ENCODE data around the gene EPS8L2. TPM values are rescaled to one million over a fixed set of nuclear protein-coding genes. Genes with fewer than 3 reads are reported as not detected.
A peak's percentile ranks its signal among the peaks of the same experiment; 100 is the strongest.

EPS8L2 gene
- total RNA-seq, 1 donor from 2014 or later, result 2.7 TPM

- DNase-seq, result no peak
Measured at GRCh38 chr11:763073-763463, 57.0 kb downstream of the EPS8L2 start.

DNA sequence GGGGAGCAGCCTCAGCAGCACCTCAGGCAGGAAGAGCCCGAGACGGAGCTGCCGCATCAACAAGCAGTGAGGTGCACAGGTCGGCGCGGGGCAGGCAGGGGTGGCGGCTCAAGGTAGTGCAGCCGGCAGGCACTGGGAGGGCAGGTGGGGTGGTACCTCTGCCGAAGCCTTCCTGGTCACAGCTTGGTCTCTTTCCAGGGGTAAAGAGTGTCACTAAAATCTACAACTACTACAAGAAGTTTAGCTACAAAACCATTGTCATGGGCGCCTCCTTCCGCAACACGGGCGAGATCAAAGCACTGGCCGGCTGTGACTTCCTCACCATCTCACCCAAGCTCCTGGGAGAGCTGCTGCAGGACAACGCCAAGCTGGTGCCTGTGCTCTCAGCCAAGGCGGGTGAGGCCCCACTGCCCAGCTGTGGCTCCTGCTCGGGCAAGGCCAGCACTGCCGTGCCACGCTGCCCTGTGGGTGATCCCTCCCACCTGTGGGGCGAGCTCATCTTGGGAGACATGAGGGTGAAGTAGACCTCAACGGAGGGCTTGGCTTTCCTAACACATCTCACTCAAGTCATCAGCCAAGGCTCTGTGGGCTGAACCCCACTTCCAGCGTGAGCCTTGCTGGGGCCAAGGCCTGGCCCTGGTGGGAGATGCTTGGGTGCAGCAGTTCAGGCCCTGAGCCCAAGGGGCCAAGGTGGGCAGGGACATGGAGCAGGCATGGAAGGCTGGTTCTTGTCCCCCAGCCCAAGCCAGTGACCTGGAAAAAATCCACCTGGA lies 57.7 kb downstream of the EPS8L2 start:
- DNase-seq, result no peak

GRCh38 chr11:764322-765024 lies 58.4 kb downstream of the EPS8L2 start:
- DNase-seq, result no peak

DNA sequence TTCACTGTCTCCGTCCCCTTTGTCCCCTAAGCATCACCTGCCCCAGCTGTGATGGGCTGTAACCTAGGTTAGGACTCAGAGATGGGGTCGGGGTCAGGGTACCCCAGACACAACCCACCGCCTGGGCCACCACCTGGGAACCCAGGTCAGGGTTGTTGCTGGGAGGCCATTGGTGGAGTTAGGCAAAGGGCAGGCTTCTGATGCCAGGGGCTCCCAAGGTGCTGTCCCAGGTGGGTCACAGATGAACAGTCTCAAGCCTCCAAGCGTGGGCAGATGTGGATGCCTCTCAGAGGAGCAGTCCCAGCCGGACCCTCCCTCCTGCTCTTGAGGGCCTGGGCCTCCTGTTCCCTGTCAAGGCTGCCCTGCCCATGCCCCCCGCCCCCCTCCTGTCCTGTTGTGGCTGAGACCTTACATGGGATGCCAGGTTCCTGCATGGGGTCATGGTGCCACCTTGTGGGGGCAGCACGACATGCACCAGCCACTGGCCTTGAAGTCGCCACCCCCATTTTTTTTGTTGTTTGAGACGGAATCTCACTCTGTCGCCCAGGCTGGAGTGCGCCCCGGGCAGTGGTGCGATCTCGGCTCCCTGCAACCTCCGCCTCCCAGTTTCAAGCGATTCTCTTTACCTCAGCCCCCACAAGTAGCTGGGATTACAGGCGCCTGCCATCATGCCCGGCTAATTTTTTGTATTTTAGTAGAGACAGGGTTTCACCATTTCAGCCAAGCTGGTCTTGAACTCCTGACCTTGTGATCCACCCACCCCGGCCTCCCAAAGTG lies 59.2 kb downstream of the EPS8L2 start:
- peak; percentile 78 for DNase-seq

DNA sequence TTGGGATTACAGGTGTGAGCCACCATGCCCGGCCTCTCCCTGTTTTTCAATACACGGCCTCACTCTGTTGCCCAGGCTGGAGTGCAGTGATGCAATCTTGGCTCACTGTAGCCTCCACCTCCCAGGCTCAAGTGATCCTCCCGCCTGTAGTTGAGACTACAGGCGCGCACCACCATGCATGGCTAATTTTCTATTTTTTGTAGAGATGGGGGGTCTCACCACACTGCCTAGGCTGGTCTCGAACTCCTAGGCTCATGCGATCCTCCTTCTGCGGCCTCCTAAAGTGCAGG lies 59.7 kb downstream of the EPS8L2 start:
- no peak for DNase-seq

DNA sequence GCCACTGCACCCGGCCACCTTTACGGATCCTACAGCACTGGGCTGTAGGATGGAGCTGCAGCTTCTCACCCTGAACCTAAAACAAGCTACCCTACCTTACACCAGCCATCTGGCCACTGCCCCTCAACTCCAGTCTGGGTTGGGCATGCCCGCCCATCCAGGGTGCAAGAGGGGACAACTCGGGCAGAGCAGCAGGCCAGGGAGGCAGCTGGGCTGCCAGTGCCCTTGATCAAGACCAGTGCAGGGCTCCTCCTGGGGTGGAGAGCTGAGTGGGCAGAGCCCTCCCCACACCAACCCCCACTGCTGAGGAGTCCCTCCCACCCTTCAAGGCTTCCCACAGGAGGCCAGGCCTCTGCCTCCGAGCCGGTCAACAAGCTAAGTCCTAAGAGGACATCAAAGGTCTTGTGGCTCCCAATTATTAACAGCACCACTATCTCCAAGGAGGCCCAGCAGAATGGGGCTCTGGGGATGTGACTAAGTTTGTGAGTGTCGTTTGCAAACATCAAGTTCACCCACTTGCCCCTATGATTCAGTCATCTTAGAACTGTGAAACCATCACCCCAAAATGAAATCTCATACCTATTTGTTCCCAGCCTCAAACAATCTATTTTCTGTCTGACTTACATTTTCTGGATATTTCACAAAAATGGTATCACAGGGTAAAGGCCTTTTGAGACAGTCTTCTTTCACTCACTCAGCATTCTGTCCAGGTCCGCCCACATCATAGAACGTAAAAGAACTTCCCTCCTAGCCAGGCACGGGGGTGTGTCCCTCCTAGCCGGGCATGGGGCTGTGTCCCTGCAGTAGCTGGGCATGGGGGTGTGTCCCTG lies 60.3 kb downstream of the EPS8L2 start:
- DNase-seq, result no peak

DNA sequence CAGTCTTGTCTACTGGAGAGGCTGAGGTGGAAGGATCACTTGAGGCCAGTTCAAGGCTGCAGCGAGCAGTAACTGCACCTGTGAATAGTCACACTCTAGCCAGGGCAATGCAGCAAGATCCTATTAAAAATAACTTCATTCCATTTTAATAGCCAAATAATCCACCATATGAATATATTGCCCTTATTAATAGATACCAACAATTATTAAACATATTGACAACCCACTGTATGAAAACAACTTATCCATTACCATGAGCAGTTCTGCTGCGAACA lies 60.8 kb downstream of the EPS8L2 start:
- no peak for DNase-seq

GRCh38 chr11:767238-767637 lies 61.2 kb downstream of the EPS8L2 start:
- no peak for DNase-seq

GRCh38 chr11:769887-770641 lies 64.0 kb downstream of the EPS8L2 start:
- no peak for DNase-seq

DNA sequence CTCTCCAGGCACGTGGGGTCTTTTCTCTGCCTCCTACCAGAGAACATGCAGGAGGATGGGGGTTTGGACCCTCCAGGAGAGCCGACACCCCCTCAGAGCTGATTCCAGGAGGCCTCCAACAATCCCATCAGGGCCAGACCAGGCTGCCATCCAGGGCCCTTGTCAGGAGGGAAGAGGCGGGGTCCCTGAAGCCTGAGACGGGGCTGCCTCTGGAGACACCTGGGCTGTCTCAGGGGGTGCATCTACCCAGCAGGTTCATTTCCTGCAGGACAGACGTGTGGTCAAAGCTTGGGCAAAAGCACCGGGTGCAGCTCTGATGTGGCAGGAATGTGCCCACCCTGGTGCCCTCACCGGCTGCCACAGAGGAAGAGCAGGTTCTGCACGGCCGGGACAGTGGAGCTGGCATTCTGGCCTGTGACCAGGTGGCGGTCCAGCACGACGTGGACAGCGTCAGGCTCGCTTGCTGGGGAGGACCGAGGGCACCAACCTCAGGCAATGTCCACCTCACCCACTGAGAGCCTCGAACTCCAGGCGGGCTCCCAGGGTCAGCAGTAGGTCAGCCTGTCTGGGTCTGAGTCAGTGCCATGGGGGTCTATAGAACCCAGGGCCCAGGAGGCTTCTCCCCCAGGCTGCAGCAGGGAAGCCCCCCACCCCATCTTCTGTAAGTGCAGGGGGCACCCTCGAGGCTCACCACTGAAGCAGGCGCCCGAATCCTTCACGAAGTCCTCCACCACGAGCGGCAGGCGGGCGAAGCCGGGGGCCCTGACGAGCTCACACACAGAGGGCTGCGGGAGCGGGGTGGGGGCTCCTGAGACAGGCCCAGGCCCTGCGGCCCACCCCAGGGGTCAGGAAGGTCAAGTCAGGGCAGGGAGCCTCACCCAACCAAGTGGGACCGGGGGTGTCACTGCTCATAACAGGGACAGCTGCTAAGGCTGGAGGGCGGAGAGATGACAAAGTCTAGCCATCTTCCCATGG lies 64.9 kb downstream of the EPS8L2 start:
- no peak for DNase-seq

- DNase-seq, result no peak
Measured at GRCh38 chr11:771617-772204, 65.7 kb downstream of the EPS8L2 start.

DNA sequence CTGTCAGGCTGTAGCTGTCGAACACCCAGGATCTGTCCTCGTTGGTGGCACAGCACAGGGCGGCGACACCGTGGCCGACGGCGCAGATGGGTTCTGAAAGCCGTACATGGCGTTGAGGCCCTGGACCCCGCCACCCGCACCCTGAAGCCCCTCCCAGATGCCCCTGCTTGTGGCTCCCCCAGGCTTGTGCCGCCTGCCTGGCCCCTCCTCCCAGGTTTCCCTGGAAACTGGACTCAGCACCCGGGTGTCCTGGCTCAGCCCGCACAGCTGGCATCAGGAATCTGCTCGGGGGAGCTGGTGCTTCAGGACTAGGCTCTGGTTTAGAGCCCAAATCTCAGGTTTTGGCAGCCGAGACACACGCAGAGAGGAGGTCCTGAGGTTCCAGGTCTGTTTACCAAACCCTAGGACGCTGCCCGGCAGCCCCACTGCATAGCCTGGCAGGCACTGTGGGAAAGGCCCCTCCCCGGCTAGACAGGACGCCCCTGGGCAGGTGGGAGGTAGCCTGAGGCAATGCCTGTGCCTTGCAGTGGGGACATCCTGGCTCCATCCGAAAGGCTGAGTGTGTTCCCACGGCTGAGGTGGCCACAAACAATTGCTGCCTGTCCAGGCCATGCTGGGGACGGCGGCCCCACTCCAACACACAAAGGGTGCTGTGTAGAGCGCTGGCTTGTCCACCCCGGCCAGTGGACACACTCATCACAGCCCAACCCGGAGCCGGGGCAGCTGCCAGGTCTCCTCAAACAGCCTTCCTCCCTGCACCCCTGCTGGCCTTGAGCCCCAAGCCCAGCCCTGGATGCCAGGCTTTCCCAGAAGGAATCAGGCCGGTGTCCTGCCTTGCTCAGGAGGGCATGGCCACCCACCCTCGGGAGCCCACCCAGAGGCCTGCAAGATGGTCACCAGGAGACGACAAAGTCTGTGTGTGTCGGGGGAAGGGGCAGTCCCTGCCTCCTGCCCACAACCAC lies 66.7 kb downstream of the EPS8L2 start:
- no peak for DNase-seq

- no peak for DNase-seq
Measured at GRCh38 chr11:773425-773824, 67.4 kb downstream of the EPS8L2 start.

GRCh38 chr11:773830-774229 lies 67.8 kb downstream of the EPS8L2 start:
- DNase-seq, result no peak

- peak; percentile 69 for DNase-seq
Measured at GRCh38 chr11:774873-775592, 69.0 kb downstream of the EPS8L2 start.

GRCh38 chr11:776263-776560 lies 70.2 kb downstream of the EPS8L2 start:
- no peak for DNase-seq

DNA sequence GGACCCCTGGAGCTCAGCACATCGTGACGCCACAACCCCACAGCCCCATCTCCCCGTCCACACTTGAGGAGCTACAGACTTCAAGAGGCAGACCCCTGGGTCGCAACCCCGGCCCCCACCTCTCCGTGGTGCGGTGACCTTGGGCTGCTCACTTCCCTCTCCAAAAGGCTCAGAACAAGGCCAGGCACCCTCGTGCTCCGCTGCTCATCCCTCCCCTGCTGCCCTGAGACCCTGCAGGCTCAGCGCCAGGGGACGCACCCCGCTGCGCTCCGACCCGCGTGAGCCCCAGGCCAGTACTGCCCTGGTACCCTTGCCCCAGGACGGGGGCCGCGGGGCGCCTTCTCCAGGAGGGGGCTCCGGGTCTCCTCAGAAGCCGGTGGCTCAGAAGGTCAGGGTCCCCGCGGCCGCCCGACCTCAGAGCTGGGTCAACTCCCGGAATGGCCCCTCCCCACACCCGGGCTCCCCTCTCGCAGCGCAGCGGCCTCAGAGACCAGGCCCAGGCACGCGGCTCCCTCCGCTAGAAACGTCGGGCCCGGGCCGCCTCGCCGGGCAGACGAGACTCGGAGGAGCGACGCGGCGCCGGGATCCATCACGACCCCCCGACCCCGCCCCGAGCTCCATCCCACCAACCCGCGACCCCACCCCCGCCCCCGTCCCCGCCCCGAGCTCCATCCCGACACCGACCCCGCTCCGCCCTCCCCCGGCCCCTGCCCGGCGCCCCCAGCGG lies 70.7 kb downstream of the EPS8L2 start:
- DNase-seq, result peak; percentile 53

Data from dermis blood vessel endothelial cell (primary cell).